Adrenal gland (tissue), 5 donors: ENCODE measurements around the gene FNDC11.

Experiments
- CTCF ChIP-seq, 6 experiments: fragments of 450-650 bp in 4 of 6; fragments of 200-600 bp in 2 of 6; sonication (generic) in 1 of 6; IDR thresholded peaks; 1 replicate in 5 of 6; 2 replicates in 1 of 6; pipeline versions ENCODE4 v1.5.1 to v1.8.0; 2016 to 2021; ENCODE audit warnings: antibody characterized with exemption in 6 of 6, mild to moderate bottlenecking in 2 of 6, moderate library complexity in 1 of 6
- POLR2A ChIP-seq, 2 donors: fragments of 450-650 bp; IDR thresholded peaks; one replicate each; pipeline ENCODE4 v1.6.1; 2017; ENCODE audit warnings: antibody characterized with exemption in 2 of 2, mild to moderate bottlenecking in 2 of 2, moderate library complexity in 1 of 2
- donor health status: DM: no; HTN: no; CAD: no.

DNA sequence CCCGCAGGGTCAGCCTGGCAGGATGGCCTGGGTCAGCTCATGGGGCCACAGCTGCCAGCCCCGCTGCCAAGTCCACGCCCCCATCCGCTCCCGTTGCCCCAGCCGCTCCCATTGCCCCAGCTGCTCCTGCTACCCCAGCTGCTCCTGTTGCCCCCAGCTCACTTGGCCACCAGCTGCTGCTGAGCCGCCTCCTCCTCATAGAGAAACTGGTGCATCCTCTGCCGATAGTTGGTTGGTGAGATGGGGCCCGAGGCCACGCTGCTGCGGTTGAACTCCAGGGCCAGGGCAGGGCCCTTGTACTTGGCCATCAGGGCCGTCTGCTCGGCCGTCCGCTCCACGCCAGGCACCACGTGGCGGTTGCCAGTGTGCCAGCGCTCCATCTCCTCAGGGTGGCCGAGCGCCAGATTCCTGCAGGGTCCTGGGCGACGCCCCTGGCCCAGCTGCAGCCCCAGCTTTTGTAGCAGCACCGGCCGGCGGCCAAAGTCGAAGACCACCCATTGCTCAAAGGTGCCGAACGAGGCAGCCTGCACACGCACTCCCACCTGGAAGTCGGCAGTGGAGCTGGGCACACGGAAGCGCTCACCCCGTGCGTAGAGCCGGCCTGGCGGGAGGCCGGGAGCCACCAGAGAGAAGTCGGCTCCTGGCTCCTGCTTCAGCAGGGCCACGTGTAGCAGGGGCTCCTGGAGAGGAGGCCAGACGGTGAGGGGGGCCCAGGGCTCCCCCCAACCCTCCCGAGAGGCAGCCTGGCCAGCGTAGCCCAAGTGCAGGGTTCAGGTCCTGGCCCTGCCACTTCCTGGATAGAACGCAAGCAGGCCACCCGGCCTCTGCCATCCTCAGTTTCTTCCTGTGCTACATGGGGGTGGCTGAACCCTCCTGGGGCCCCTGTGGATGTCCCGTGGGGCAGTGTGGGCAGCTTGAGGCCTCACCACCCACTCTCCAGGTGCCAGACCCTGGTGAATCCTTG lies 15.3 kb downstream of the FNDC11 start:
- no peak for TF ChIP-seq CTCF (IDR thresholded peaks at IDR 0.05)
- no peak for TF ChIP-seq POLR2A (IDR thresholded peaks at IDR 0.05)
